IgD-negative memory B cell (primary cell): ENCODE results near the gene GPR148. TPM values are rescaled to one million over a fixed set of nuclear protein-coding genes. Genes with fewer than 3 reads are reported as not detected.
A peak's percentile ranks its signal among the peaks of the same experiment; 100 is the strongest.
"Not testable (repeated sequence)": the region's sequence is repeated elsewhere in the genome, so short reads cannot be mapped to it uniquely, and the experiment has no call there.

Experiments used
- H3K27ac Mint-ChIP-seq, 3 donors: one replicate each; pipeline ENCODE4 v1.8.0; 2020 to 2022; ENCODE audit warnings: mild to moderate bottlenecking in 3 of 3, mixed read lengths in 3 of 3, moderate library complexity in 1 of 3
- H3K27me3 Mint-ChIP-seq: one replicate; pipeline ENCODE4 v1.8.0; 2021; ENCODE audit warnings: mixed read lengths
- H3K36me3 Mint-ChIP-seq: one replicate; pipeline ENCODE4 v1.8.0; 2020; ENCODE audit warnings: mild to moderate bottlenecking, mixed read lengths
- H3K4me1 Mint-ChIP-seq, 3 donors: one replicate each; pipeline ENCODE4 v1.8.0; 2020 to 2022; ENCODE audit warnings: mixed read lengths in 3 of 3, mild to moderate bottlenecking in 1 of 3
- H3K4me3 Mint-ChIP-seq, 4 donors: one replicate each; pipeline ENCODE4 v1.8.0; 2020 to 2022; ENCODE audit warnings: mild to moderate bottlenecking in 4 of 4, mixed read lengths in 4 of 4, moderate library complexity in 3 of 4
- H3K9me3 Mint-ChIP-seq, 3 donors: one replicate each; pipeline ENCODE4 v1.8.0; 2020 to 2021; ENCODE audit warnings: mixed read lengths in 3 of 3, mild to moderate bottlenecking in 1 of 3
- polyA plus RNA-seq: library from polyadenylated mRNA; unstranded; fragments of 300-500 nt; fragmentation: Illumina TruSeq; gene quantifications from one replicate; pipeline ENCODE4 v1.2.3, GENCODE V29; 2021

GPR148 gene, protein sequence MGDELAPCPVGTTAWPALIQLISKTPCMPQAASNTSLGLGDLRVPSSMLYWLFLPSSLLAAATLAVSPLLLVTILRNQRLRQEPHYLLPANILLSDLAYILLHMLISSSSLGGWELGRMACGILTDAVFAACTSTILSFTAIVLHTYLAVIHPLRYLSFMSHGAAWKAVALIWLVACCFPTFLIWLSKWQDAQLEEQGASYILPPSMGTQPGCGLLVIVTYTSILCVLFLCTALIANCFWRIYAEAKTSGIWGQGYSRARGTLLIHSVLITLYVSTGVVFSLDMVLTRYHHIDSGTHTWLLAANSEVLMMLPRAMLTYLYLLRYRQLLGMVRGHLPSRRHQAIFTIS
- not detected for polyA plus RNA-seq

DNA sequence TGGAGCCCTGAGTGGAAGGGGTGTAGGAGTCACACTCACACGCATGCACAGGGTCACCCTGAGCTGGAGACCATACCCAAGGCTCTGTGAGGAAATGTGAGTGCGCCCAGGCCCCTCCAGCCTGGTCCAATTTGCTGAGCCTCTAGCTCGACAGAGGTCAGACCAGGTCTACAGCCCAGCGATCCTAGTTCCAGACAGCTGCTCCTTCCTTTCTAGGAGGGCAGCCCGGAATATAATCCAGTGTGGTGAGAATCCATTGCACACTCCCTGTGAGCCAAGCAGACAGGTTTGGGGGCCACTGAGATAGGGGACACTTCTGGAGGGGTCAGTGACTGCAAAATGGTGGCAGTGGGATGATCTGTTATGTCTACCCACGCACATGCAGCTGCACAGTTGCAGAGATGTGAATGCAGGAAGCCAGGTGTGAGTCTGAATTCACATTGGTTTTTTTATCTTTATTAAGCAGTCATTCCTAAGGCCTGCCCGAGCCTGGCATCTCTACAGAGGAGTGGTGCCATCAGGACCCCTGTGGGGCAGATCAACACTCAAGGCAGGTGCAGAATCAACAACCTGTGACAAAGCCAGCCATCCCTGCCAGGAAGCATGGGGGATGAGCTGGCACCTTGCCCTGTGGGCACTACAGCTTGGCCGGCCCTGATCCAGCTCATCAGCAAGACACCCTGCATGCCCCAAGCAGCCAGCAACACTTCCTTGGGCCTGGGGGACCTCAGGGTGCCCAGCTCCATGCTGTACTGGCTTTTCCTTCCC lies at the start of gene GPR148:
Gene GPR148, plus strand, starts transcription at position 522 of the 768 bp plus-strand sequence. Its CDS starts 82 bp downstream, at position 604.
- peak within 1 kb of the TSS; percentile 43 to 79 (median 76) for H3K27ac Mint-ChIP-seq
- peak within 1 kb of the TSS; percentile 83 to 92 (median 86) for H3K4me3 Mint-ChIP-seq
- no peaks in the 10 kb centered on the region for H3K36me3 Mint-ChIP-seq
- peaks cover 2% of the 10 kb centered on the region for H3K27me3 Mint-ChIP-seq
- peaks cover 0 to 10% (median 9%) of the 10 kb centered on the region in 3 donors for H3K4me1 Mint-ChIP-seq
- H3K9me3 Mint-ChIP-seq, result peaks cover 0 to 3% (median 0%) of the 10 kb centered on the region in 3 donors

GRCh38 chr2:130692041-130692770 lies 36.7 kb upstream of the GPR148 start:
- not testable (repeated sequence) for H3K36me3 Mint-ChIP-seq

GRCh38 chr2:130693474-130693873 lies 35.4 kb upstream of the GPR148 start:
- H3K4me3 Mint-ChIP-seq, H3K4me1 Mint-ChIP-seq, H3K36me3 Mint-ChIP-seq, H3K27me3 Mint-ChIP-seq, H3K9me3 Mint-ChIP-seq, H3K27ac Mint-ChIP-seq: not testable (repeated sequence)

More at GRCh38 chr2:130692041-130692770, 36.7 kb upstream of the GPR148 start:
- not testable (repeated sequence) for H3K27ac Mint-ChIP-seq, H3K4me3 Mint-ChIP-seq, H3K9me3 Mint-ChIP-seq, H3K27me3 Mint-ChIP-seq, H3K4me1 Mint-ChIP-seq

DNA sequence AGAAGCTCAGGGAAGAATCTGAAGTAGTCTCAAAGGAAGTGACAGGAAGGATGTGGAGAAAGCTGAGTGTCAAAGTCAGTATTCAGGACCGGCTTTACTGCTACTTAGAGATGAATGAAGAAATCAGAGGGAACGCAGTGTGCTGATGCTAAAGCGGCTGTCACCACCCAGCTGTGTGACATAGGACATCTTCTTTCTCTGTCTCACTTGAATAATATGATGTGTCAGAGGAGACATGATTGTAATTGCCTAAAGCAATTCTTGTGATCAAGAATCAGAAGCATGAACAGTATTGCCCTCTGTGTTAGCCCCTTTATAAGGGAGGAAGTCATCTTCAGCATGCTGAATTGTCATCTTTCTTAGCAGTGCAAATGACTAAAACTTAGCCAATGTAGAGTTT lies 25.6 kb upstream of the GPR148 start:
- not testable (repeated sequence) for H3K9me3 Mint-ChIP-seq, H3K36me3 Mint-ChIP-seq, H3K27me3 Mint-ChIP-seq, H3K4me3 Mint-ChIP-seq, H3K27ac Mint-ChIP-seq, H3K4me1 Mint-ChIP-seq

DNA sequence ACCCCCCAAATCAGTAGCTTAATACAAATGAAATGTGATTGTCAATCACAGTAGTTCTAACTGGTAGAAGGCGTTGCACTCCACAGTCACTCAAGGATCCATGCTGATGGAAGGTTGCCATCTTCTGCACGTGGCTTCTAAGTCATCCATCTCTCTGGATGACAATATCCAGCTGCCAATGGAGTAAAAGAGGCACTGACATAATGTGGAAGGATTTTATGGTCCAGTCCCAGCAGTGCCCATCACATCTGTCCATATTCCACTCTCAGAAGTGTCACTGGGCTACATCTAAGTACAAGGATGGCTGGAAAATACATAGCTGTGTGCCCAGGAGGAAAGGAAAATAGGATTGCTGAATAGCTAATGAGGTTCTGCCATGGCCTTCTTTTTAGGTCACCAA lies 14.1 kb upstream of the GPR148 start:
- not testable (repeated sequence) for H3K4me1 Mint-ChIP-seq, H3K9me3 Mint-ChIP-seq, H3K36me3 Mint-ChIP-seq, H3K27ac Mint-ChIP-seq, H3K4me3 Mint-ChIP-seq, H3K27me3 Mint-ChIP-seq

DNA sequence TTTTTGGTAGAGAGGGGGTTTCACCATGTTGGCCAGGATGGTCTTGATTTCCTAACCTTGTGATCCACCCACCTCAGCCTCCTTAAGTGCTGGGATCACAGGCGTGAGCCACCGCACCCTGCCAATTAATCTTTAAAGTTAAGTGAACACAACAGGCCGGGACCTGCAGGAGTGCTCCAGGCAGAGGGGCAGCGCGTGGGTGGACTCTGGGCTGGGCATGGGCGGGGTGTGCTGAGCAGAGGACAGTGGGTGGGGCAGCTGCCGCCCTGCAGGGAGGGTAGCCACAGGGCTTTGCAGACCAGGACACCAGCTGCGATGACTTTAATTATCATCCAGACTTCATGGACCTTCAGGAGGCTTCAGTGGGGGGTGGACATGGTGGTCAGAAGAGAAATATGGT lies 8.8 kb upstream of the GPR148 start:
- Mint-ChIP-seq H3K36me3 (no peaks in the 10 kb centered on the region), H3K27me3 (peaks cover 12% of the 10 kb centered on the region), H3K4me1 (no peaks in the 10 kb centered on the region), H3K27ac (no peak overlapping the region), H3K9me3 (peaks cover 5 to 8% (median 7%) of the 10 kb centered on the region in 3 donors), H3K4me3 (no peak overlapping the region)

GRCh38 chr2:130720528-130720927 lies 8.3 kb upstream of the GPR148 start:
- no peaks in the 10 kb centered on the region for H3K4me1 Mint-ChIP-seq
- H3K4me3 Mint-ChIP-seq, result no peak overlapping the region
- no peaks in the 10 kb centered on the region for H3K36me3 Mint-ChIP-seq
- H3K27me3 Mint-ChIP-seq, result peaks cover 12% of the 10 kb centered on the region
- no peak overlapping the region for H3K27ac Mint-ChIP-seq
- peaks cover 5 to 8% (median 7%) of the 10 kb centered on the region in 3 donors for H3K9me3 Mint-ChIP-seq

DNA sequence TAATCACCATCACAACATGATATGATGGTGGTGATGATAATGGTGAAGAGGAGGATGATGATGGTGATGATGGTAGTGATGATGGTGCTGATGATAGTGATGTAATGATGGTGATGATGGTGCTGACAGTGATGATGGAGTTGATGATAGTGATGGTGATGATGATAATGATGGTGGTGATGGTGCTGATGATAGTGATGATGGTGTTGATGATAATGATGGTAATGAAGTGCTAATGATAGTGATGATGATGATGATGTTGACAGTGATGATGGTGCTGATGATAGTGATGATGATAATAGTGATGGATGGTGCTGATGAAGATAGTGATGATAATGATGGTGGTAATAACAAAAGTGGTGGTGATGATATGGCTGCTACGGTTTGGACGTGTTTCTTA lies 4.4 kb upstream of the GPR148 start:
- Mint-ChIP-seq H3K4me3 (no peak overlapping the region), H3K36me3 (no peaks in the 10 kb centered on the region), H3K27me3 (peaks cover 14% of the 10 kb centered on the region), H3K9me3 (peaks cover 5 to 8% (median 7%) of the 10 kb centered on the region in 3 donors), H3K4me1 (peaks cover 0 to 9% (median 7%) of the 10 kb centered on the region in 3 donors), H3K27ac (no peak overlapping the region)

- H3K4me1 Mint-ChIP-seq, result peaks cover 0 to 10% (median 9%) of the 10 kb centered on the region in 3 donors
- H3K4me3 Mint-ChIP-seq, result peak overlapping the region; percentile 83 to 95 (median 88)
- H3K27ac Mint-ChIP-seq, result peak overlapping the region in 1 of 3 donors; percentile 40
- peaks cover 8% of the 10 kb centered on the region for H3K27me3 Mint-ChIP-seq
- no peaks in the 10 kb centered on the region for H3K36me3 Mint-ChIP-seq
- H3K9me3 Mint-ChIP-seq, result peaks cover 4 to 10% (median 5%) of the 10 kb centered on the region in 3 donors
Measured at GRCh38 chr2:130726614-130727180, 2.2 kb upstream of the GPR148 start.

- Mint-ChIP-seq H3K36me3 (no peaks in the 10 kb centered on the region), H3K9me3 (peaks cover under 1 to 6% (median 3%) of the 10 kb centered on the region in 3 donors), H3K27ac (peak overlapping the region; percentile 40 to 86 (median 79)), H3K4me1 (peaks cover 0 to 10% (median 9%) of the 10 kb centered on the region in 3 donors), H3K4me3 (peak overlapping the region; percentile 83 to 95 (median 88)), H3K27me3 (peaks cover 6% of the 10 kb centered on the region)
Measured at GRCh38 chr2:130727286-130727924, 1.5 kb upstream of the GPR148 start.

DNA sequence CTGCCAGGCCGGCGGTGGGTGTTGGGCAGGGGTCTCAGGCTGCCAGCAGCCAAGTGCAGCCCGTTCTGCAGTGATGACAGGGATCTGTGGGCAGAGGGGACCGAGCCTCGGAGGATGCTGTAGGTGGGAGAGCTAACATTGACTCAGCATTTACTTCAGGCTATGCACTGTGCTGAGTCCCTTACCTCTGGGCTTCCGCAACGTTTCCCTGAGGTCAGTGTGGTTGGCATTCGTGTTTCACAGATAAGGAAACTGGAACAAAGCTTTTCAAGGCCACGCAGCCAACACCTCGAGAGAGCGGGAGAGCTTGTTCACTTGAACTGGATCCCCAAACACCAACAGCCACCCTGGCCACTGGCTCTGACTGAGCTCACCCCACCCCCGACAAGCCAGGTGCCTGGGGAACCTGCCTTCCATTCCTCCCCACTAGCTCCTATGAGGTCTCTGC lies 839 bp upstream of the GPR148 start:
- H3K27ac Mint-ChIP-seq, result peak overlapping the region; percentile 40 to 79 (median 76)

DNA sequence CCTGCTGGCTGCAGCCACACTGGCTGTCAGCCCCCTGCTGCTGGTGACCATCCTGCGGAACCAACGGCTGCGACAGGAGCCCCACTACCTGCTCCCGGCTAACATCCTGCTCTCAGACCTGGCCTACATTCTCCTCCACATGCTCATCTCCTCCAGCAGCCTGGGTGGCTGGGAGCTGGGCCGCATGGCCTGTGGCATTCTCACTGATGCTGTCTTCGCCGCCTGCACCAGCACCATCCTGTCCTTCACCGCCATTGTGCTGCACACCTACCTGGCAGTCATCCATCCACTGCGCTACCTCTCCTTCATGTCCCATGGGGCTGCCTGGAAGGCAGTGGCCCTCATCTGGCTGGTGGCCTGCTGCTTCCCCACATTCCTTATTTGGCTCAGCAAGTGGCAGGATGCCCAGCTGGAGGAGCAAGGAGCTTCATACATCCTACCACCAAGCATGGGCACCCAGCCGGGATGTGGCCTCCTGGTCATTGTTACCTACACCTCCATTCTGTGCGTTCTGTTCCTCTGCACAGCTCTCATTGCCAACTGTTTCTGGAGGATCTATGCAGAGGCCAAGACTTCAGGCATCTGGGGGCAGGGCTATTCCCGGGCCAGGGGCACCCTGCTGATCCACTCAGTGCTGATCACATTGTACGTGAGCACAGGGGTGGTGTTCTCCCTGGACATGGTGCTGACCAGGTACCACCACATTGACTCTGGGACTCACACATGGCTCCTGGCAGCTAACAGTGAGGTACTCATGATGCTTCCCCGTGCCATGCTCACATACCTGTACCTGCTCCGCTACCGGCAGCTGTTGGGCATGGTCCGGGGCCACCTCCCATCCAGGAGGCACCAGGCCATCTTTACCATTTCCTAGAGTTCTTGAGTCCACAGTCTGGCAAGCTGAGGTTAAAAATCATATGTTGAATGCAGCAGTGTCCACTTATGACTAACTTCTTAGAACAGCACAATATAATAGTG lies 741 bp downstream of the GPR148 start:
- peak overlapping the region in 3 of 4 donors; percentile 55 to 86 (median 76) for H3K4me3 Mint-ChIP-seq
- peaks cover 0 to 10% (median 9%) of the 10 kb centered on the region in 3 donors for H3K4me1 Mint-ChIP-seq
- no peaks in the 10 kb centered on the region for H3K36me3 Mint-ChIP-seq
- peak overlapping the region in 2 of 3 donors; percentile 43 to 53 for H3K27ac Mint-ChIP-seq
- peaks cover 2% of the 10 kb centered on the region for H3K27me3 Mint-ChIP-seq
- peaks cover 0 to 5% (median 3%) of the 10 kb centered on the region in 3 donors for H3K9me3 Mint-ChIP-seq

More for the DNA sequence above, 839 bp upstream of the GPR148 start:
- Mint-ChIP-seq H3K4me3 (peak overlapping the region; percentile 83 to 92 (median 86)), H3K4me1 (peaks cover 0 to 10% (median 9%) of the 10 kb centered on the region in 3 donors), H3K36me3 (no peaks in the 10 kb centered on the region), H3K27me3 (peaks cover 2% of the 10 kb centered on the region), H3K9me3 (peaks cover 0 to 3% (median 0%) of the 10 kb centered on the region in 3 donors)

GRCh38 chr2:130732257-130732656 lies 3.4 kb downstream of the GPR148 start:
- not testable (repeated sequence) for H3K36me3 Mint-ChIP-seq, H3K4me3 Mint-ChIP-seq, H3K27me3 Mint-ChIP-seq, H3K27ac Mint-ChIP-seq, H3K4me1 Mint-ChIP-seq
- H3K9me3 Mint-ChIP-seq, result peaks cover 5 to 13% (median 6%) of the 10 kb centered on the region in 3 donors
